ENCODE data around the gene SNX5.

SNX5 gene

DNA sequence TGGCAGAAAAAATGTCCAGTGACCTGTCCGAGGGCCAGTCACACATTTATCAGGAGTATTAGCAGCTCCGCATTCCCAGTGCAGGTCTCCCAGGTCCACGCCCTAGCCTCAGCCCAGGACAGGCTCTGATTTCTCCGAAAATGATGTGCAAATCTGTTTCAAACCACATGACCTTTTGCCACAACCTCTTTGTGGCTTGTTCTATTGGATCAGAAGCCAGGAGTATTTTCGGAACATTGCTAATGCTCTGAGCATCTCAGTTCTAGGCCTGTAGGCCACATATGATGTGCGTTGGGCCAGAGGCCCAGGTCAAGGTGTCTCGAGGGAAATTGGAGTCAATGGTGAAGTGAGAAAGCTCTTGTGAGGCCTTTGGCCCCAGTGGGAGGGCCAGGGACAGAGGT, 40.4 kb downstream of the SNX5 start:
- H3K4me1 ChIP-seq (ENCODE audit: insufficient read depth, low read length) = 0 out of 2 replicates have a peak, but pooled peaks cover under 1% of the 10 kb centered on the region

DNA sequence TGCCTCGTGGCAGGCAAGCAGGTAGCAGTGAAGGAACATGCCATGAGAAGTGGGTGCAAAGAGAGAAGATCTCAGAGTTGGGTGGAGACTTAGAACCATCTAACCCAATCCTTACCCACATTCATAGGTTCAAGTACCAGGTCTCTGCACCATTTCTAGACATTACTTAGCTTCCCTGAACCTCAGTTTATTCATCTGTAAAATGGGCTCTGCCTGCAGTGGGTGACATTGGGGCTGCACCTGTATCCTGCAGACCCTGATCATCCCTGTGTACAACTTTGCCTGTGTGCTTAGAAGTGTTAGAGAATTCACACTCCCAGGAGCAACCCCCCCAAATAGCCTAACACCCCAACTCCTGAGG, 42.7 kb downstream of the SNX5 start:
- Histone ChIP-seq H3K9me3 (ENCODE audit: insufficient read depth, low read depth, low read length) (no peaks in the 10 kb centered on the region), H3K27me3 (ENCODE audit: insufficient read depth, low read length) (no peaks in the 10 kb centered on the region), H3K27ac (ENCODE audit: low read depth, low read length) (no peak overlapping the region), H3K4me3 (ENCODE audit: low read length) (no peak overlapping the region), H3K4me1 (ENCODE audit: insufficient read depth, low read length) (no peaks in the 10 kb centered on the region), H3K9ac (ENCODE audit: low read depth, low read length) (no peak overlapping the region), H3K36me3 (ENCODE audit: insufficient read depth, low read length) (no peaks in the 10 kb centered on the region)
- WGBS = 90% methylated on average over 1 of the region's 1 CpG

More for the DNA sequence above, 40.4 kb downstream of the SNX5 start:
- 94% methylated on average over 7 of the region's 7 CpGs for WGBS
- Histone ChIP-seq H3K9me3 (ENCODE audit: insufficient read depth, low read depth, low read length) (no peaks in the 10 kb centered on the region), H3K27me3 (ENCODE audit: insufficient read depth, low read length) (peaks cover 5% of the 10 kb centered on the region; the same call in 1 of the 2 replicates), H3K36me3 (ENCODE audit: insufficient read depth, low read length) (no peaks in the 10 kb centered on the region), H3K27ac (ENCODE audit: low read depth, low read length) (no peak overlapping the region), H3K4me3 (ENCODE audit: low read length) (no peak overlapping the region), H3K9ac (ENCODE audit: low read depth, low read length) (no peak overlapping the region)

DNA sequence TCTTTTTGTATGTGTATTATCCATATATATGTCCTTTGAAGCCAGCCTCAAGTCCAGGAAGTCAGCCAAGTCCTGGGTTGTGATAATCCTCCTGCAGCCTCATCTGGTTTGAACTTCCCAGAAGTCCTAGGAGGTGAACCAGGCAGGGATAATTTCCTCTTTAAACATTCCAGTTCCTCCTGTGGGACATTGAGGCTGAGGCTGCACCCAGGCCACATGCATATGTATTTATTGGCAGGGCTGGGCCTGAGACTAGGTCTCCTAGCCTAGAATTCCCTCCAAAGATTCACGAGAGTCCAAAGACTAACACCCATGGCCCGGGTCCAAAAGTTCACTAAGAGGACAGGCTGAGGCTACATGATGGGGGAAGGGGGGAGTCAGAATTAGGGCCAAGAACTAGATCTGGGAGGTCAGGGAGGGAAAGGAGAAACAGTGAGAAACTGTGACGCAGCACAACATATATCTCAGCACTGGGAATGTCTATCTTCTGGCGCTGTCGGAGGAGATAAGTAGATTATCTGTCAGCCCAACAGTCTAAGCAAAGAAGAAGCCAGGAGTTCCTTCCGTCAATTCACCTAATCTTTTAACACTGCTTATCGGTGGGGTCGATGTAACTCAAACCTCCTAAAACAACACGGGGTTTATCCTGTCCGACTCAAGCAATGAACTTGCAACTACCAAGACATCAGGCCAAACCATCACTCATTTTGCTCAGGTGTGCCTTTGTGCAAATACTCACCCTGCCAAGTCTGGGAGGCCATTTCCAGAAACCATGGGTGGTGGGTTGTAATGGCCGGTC, 43.3 kb downstream of the SNX5 start:
- no peaks in the 10 kb centered on the region for H3K9me3 ChIP-seq (ENCODE audit: insufficient read depth, low read depth, low read length)
- no peak overlapping the region for H3K27ac ChIP-seq (ENCODE audit: low read depth, low read length)
- no peaks in the 10 kb centered on the region for H3K27me3 ChIP-seq (ENCODE audit: insufficient read depth, low read length)
- H3K9ac ChIP-seq (ENCODE audit: low read depth, low read length) = no peak overlapping the region
- no peaks in the 10 kb centered on the region for H3K4me1 ChIP-seq (ENCODE audit: insufficient read depth, low read length)
- H3K4me3 ChIP-seq (ENCODE audit: low read length) = no peak overlapping the region
- 91% methylated on average over 11 of the region's 11 CpGs for WGBS
- no peaks in the 10 kb centered on the region for H3K36me3 ChIP-seq (ENCODE audit: insufficient read depth, low read length)

DNA sequence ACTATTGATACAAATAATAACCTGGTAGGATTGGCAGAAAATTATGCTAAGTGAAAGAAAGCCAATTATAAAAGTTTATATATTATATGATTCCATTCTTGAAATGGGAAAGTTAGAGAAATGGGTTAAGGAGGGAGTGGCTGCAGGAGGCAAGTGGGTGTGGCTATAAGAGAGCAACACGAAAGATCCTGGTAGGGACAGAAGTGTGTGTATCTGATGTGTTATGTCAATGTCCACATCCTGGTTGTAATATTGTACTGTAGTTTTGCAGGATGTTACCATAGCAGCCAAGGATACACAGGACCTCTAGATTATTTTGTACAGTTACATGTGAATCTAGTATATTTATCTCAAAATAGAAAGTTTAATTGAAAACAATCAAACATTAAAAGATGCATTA, 46.8 kb downstream of the SNX5 start:
- Histone ChIP-seq H3K9ac (ENCODE audit: low read depth, low read length) (no peak overlapping the region), H3K4me3 (ENCODE audit: low read length) (no peak overlapping the region), H3K27ac (ENCODE audit: low read depth, low read length) (no peak overlapping the region), H3K9me3 (ENCODE audit: insufficient read depth, low read depth, low read length) (no peaks in the 10 kb centered on the region), H3K27me3 (ENCODE audit: insufficient read depth, low read length) (no peaks in the 10 kb centered on the region), H3K36me3 (ENCODE audit: insufficient read depth, low read length) (no peaks in the 10 kb centered on the region), H3K4me1 (ENCODE audit: insufficient read depth, low read length) (no peaks in the 10 kb centered on the region)
- 64% methylated on average over 1 of the region's 1 CpG for WGBS

DNA sequence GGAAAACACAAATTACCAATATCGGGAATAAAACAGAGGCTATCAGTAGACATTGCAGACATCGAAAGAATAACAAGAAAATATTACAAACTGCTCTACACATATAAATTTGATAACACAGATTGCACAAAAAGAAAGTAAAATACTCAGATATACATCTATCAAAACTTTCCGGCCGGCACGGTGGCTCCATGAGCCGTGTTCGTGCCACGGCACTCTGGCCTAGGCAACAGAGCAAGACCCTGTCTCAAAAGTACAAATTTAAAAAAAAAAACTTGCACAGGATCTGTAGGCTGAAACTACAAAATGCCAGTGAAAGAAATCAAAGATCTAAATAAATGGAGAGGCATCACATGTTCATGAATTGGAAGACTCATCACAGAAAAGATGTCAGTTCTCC, 49.4 kb downstream of the SNX5 start:
- Histone ChIP-seq H3K4me1 (ENCODE audit: insufficient read depth, low read length) (no peaks in the 10 kb centered on the region), H3K36me3 (ENCODE audit: insufficient read depth, low read length) (no peaks in the 10 kb centered on the region), H3K9ac (ENCODE audit: low read depth, low read length) (no peak overlapping the region), H3K27me3 (ENCODE audit: insufficient read depth, low read length) (no peaks in the 10 kb centered on the region), H3K9me3 (ENCODE audit: insufficient read depth, low read depth, low read length) (no peaks in the 10 kb centered on the region), H3K27ac (ENCODE audit: low read depth, low read length) (no peak overlapping the region), H3K4me3 (ENCODE audit: low read length) (no peak overlapping the region)
- WGBS = 92% methylated on average over 8 of the region's 8 CpGs

DNA sequence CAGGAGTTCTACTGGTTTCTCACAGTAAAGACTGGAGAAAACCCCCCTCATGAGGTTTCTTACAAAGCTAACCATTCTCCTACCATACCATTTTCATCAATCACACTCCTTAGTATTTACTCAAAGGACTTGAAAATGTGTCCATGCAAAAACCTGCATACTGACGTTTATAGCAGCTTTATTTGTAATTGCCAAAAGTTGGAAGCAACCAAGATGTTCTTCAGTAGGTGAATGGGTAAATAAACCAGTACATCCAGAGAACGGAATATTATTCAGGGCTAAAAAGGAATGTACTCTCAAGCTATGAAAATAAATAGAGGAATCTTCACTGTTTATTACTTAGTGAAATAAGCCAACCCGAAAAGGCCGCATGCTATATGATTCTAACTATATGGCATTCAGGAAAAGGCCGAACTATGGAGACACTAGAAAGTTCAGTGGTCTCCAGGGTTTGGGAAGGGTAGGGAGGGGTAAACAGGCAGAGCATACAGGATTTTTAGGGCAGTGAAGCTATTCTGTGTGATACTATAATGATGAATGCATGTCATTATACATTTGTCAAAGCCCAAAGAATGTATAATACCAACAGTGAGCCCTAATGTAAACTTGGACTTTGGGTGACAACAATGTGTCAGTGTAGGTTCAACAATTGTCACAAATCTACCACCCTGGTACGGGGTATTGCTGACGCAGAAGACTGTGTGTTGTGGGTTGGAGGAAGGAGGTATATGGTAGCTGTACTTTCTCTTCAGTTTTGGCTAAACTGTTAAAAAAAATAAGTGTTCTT, 50.6 kb downstream of the SNX5 start:
- WGBS = 94% methylated on average over 7 of the region's 7 CpGs
- Histone ChIP-seq H3K27ac (ENCODE audit: low read depth, low read length) (no peak overlapping the region), H3K9me3 (ENCODE audit: insufficient read depth, low read depth, low read length) (no peaks in the 10 kb centered on the region), H3K36me3 (ENCODE audit: insufficient read depth, low read length) (no peaks in the 10 kb centered on the region), H3K4me3 (ENCODE audit: low read length) (no peak overlapping the region), H3K27me3 (ENCODE audit: insufficient read depth, low read length) (no peaks in the 10 kb centered on the region), H3K4me1 (ENCODE audit: insufficient read depth, low read length) (no peaks in the 10 kb centered on the region), H3K9ac (ENCODE audit: low read depth, low read length) (no peak overlapping the region)

DNA sequence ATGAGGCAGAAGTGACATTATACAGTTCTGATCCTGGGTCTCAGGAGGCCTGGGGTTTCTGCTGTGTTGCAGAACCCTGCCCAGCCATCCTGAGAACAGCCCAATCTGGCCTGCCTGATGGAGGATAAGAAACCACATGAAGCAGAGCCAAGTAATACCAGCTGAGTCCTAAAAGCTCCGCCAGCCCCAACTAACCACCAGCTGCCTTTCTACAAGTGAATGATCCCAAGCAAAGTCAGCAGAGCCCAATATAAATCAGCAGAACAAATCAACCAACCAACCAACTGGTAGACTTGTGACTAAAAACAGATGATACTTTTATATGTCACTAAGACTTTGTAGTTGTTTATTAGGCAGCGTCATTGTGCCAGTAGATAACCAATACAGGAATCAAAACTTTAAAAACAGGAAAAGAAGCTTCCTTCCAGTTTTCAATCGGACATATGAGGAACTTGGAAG, 52.1 kb downstream of the SNX5 start:
- Histone ChIP-seq H3K9me3 (ENCODE audit: insufficient read depth, low read depth, low read length) (no peaks in the 10 kb centered on the region), H3K4me3 (ENCODE audit: low read length) (no peak overlapping the region), H3K27me3 (ENCODE audit: insufficient read depth, low read length) (no peaks in the 10 kb centered on the region), H3K36me3 (ENCODE audit: insufficient read depth, low read length) (no peaks in the 10 kb centered on the region), H3K9ac (ENCODE audit: low read depth, low read length) (no peak overlapping the region), H3K27ac (ENCODE audit: low read depth, low read length) (no peak overlapping the region), H3K4me1 (ENCODE audit: insufficient read depth, low read length) (no peaks in the 10 kb centered on the region)
- 97% methylated on average over 3 of the region's 3 CpGs for WGBS

DNA sequence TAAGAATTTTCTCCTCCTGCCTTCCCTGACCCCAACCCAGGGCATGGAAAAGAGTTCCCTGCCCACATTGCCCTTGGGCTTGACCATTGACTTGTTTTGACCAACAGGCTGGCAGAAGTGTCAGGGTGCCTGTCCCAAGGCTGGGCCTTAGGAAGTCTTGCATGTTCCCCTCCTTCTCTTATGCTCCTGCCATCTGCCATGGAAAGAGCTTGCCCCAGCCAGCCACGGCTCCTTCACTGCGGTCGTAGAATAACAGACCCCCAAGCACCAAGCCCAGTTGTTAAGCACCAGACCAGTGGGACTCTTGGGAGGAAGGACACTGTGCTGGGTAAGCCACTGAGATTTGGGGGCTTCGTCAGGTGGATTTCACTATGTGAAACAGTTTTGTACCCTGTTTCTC, 53.6 kb downstream of the SNX5 start:
- no peaks in the 10 kb centered on the region for H3K36me3 ChIP-seq (ENCODE audit: insufficient read depth, low read length)
- H3K27ac ChIP-seq (ENCODE audit: low read depth, low read length) = no peak overlapping the region
- no peaks in the 10 kb centered on the region for H3K9me3 ChIP-seq (ENCODE audit: insufficient read depth, low read depth, low read length)
- no peak overlapping the region for H3K9ac ChIP-seq (ENCODE audit: low read depth, low read length)
- 96% methylated on average over 4 of the region's 4 CpGs for WGBS
- no peaks in the 10 kb centered on the region for H3K4me1 ChIP-seq (ENCODE audit: insufficient read depth, low read length)
- H3K27me3 ChIP-seq (ENCODE audit: insufficient read depth, low read length) = no peaks in the 10 kb centered on the region
- H3K4me3 ChIP-seq (ENCODE audit: low read length) = no peak overlapping the region

DNA sequence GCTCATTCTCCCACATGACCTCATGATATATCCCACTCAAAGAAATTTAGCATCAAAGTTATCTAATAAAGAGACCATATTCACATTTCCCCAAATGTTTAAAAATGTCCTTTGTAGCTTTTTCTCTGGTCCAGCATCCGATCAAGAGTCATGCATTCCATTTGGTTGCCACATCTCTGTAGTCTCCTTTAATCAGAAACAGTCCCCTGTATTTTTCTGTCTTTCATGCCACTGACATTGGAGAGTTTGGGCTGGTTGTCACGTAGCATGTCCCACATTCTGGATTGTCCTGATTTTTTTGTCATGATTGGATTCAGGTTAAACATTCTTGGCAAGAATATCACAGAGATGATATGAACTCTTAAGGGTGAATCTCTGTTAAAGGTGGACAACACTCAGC, 55.7 kb downstream of the SNX5 start:
- Histone ChIP-seq H3K27ac (ENCODE audit: low read depth, low read length) (no peak overlapping the region), H3K4me1 (ENCODE audit: insufficient read depth, low read length) (no peaks in the 10 kb centered on the region)

DNA sequence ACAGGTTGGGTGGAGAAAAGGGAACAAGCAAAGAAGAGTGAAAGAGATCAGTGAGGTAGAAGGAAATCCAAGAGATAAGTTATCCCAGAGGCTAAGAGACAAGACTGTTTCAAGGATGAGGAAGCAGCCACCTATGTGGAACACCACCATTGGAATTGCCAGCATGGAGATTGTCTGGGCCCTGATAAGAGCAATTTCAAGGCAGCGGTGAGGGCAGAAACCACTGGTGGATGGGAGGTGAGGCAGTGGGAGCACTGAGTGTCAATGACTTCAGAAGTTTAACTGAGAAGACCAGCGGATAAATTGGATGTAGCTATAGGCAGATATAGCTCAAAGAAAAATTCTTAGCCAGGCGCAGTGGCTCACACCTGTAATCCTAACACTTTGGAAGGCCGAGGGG, 56.7 kb downstream of the SNX5 start:
- WGBS = 72% methylated on average over 4 of the region's 4 CpGs
- no peaks in the 10 kb centered on the region for H3K36me3 ChIP-seq (ENCODE audit: insufficient read depth, low read length)
- no peak overlapping the region for H3K4me3 ChIP-seq (ENCODE audit: low read length)
- no peaks in the 10 kb centered on the region for H3K9me3 ChIP-seq (ENCODE audit: insufficient read depth, low read depth, low read length)
- no peaks in the 10 kb centered on the region for H3K4me1 ChIP-seq (ENCODE audit: insufficient read depth, low read length)
- no peak overlapping the region for H3K9ac ChIP-seq (ENCODE audit: low read depth, low read length)
- no peaks in the 10 kb centered on the region for H3K27me3 ChIP-seq (ENCODE audit: insufficient read depth, low read length)
- H3K27ac ChIP-seq (ENCODE audit: low read depth, low read length) = no peak overlapping the region

More for the DNA sequence above, 55.7 kb downstream of the SNX5 start:
- Histone ChIP-seq H3K4me3 (ENCODE audit: low read length) (no peak overlapping the region), H3K36me3 (ENCODE audit: insufficient read depth, low read length) (no peaks in the 10 kb centered on the region), H3K9ac (ENCODE audit: low read depth, low read length) (no peak overlapping the region), H3K27me3 (ENCODE audit: insufficient read depth, low read length) (no peaks in the 10 kb centered on the region), H3K9me3 (ENCODE audit: insufficient read depth, low read depth, low read length) (no peaks in the 10 kb centered on the region)
- WGBS = 88% methylated on average over 2 of the region's 2 CpGs

DNA sequence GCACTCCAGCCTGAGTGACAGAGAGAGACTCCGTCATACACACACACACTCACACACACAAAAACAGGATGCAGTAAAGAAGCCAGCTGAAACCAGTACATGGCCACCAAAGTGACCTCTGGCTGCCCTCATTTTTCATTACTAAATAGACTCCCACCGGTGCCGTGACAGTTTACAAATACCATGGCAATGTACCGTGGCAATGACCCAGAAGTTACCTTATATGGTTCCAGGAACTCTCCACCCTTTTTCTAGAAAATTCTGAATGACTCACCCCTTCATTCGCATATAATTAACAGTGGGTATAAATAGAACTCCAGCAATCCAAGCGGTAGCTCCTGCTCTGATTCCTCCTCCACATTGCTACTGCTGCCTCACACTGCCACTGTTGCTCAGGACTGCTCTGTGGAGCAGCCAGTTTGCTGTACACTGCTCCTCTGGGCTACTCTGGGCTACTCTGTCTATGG, 57.7 kb downstream of the SNX5 start:
- H3K36me3 ChIP-seq (ENCODE audit: insufficient read depth, low read length) = no peaks in the 10 kb centered on the region
- no peaks in the 10 kb centered on the region for H3K27me3 ChIP-seq (ENCODE audit: insufficient read depth, low read length)
- H3K4me1 ChIP-seq (ENCODE audit: insufficient read depth, low read length) = no peaks in the 10 kb centered on the region
- no peak overlapping the region for H3K27ac ChIP-seq (ENCODE audit: low read depth, low read length)
- no peak overlapping the region for H3K9ac ChIP-seq (ENCODE audit: low read depth, low read length)
- H3K9me3 ChIP-seq (ENCODE audit: insufficient read depth, low read depth, low read length) = no peaks in the 10 kb centered on the region
- 93% methylated on average over 6 of the region's 6 CpGs for WGBS
- no peak overlapping the region for H3K4me3 ChIP-seq (ENCODE audit: low read length)

Data from HUES64 (cell line).